GM19351 (cell line): ENCODE measurements around the gene EOMES.

Source experiments
- ATAC-seq: cut with Tn5 transposase; IDR thresholded peaks from one replicate; pipeline ENCODE4 v1.9.1; 2021; ENCODE audit warnings: mild to moderate bottlenecking, moderate library complexity; ENCODE audit not compliant: unreplicated experiment

EOMES gene

DNA sequence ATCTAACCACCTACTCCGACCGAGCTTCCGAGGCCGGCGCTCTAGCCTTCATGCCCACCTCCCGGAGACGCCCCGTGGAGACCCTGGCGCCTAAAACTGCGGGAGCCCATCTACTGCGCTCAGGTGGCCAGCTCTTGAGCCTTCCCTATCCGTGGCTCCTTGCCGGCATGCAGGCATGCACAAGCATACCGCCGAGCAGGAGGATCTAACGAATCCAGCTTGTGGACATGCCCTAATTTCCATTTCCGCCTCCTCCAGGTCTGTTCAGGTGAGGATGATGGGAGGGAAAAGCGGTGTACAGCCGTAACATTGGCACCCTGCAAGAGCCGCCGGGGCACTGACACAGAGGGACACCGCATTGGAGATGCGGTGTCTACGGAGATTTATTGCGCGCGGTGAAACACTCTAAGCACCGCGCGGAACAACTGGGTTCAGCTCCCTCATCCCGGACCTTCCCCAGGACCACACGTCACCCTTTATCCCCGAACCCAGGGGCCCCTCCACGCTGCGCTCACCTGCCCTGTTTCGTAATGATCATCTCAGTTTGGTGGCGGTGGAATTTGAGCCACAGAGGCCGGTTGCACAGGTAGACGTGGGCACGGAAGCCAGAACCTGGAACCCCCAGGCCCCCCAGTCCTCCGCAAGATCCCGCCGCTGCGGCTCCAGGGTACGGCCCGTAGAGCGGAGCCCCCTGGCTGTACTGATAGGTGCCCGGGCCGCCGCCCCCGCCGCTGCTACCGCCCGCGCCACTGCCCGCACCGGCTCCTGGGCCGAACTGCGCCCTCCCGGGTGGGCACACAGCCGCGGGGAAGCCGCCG, 1.0 kb downstream of the EOMES start:
- no peak for ATAC-seq

DNA sequence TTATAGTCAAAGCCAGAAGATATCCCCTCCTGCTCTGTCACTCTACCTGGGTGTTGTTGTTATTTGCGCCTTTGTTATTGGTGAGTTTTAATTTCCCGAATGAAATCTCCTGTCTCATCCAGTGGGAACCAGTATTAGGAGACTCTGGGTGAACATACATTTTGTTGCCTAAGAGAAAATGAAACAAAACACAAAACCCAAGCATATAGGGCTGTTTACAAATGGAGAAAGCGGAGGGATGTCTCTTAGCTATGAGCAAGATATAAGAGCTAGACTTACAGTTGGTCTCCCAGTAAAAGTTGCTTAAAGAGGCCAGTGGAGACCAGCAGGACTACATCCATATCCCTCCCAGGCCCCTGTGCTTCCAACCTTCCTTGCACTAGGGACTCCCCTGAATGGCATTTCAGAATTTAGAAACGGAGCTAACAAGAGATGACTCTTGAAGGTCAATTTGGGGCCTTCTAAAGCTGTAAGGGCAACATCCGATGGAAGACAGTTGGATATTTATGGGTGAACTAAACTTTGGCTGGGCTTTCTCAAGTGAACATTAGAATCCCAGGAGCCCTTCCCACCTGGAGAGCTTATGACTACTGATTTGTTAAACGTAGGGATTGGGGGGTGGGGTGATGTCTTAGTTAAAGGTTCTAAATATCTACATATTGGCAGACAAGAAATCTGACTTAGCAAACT, 2.7 kb downstream of the EOMES start:
- no peak for ATAC-seq

DNA sequence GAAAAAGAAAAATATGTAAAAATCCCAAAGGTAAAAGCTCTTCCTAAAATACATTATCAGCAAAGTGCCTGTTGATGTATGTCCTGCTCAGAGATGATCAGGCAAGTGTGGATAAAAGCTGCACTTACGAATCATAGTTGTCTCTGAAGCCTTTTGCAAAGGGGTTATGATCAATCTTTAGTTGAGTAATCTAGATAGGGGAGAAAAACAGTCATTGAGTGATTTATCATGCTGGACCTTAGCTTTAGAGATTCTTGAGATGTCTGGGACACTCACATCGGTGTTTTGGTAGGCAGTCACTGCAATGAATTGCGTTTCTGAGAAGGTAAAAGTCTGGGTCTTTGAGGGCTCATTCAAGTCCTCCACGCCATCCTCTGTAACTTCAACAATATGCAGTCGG, 3.7 kb downstream of the EOMES start:
- ATAC-seq, result no peak

DNA sequence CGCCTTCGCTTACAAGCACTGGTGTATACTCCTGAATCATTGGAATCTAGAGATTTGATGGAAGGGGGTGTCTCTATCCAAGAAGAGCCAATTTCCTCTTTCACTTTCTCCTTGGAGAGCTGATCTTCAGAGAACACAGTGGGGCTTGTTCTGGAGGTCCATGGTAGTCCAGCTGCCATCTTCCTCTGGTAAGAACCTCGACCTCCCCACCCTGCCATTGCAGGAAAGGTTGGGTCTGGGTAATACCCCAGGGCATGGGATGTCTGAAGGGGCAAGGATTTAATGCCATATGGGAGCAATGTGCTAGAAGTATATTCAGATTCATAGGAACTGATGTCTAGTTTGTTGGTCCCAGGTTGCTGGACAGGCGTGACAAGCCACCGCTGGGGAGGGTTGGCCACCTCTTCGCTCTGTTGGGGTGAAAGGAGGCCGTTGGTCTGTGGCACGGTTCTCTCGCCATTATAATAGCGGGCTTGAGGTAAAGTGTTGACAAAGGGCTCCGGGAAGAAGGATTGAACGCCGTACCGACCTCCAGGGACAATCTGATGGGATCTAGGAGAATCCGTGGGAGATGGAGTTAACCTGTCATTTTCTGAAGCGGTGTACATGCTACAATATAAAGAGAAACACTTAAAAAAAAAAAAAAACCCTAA, 4.8 kb downstream of the EOMES start:
- ATAC-seq, result no peak

DNA sequence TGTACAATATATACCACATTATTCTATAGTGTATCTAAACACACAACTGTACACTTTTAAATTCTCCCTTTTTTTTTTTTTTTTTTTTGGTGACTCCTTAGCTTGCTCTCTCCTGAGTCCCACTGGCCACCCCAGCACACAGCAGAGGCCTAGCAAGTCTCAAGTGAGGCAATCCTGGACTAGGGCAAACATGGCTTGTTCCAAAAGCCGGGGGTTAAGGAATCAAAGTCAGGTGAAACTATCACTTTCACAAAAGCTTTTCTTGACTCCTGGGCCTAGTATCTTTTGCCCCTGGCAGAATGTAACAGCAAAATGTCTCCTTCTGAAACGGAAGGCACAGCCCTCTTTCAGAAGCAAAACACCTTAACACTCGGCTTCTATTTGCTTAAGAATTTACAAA, 5.8 kb downstream of the EOMES start:
- ATAC-seq, result no peak

DNA sequence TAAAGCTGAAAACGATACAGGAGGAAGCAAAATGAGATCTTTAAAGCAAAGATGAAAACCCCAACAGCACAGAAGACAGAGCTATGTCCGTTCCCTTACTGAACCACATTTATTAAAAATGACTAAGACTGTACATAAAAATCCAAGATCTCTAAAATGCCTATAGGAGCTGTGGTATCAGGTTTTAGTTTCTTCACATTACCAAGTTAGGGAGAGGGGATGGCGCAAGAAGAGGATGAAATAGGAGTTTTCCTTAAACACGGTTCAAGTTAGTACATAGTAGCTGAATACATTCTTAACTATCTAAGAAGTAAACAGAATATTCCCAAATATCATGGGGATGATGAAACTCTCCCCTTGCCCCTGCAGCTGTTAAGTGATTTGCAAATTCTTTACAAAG, 6.3 kb downstream of the EOMES start:
- no peak for ATAC-seq

DNA sequence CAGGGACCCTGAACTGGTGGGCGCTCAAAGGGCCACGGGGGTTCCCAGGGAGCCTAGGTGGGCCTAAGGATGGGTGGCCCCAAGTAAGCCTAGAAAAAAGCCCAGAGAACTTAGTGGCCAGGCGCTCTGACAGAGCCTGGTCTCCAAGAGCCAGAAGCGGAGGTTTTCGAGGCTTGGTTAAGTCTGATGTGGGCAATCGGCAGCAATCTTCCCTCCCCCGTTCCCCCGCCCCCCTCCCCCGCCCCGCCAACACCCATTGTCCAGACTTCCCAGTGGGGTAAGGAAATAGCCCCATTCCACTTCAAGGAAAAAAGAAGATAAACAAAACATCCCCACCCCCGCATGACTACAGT, 6.7 kb downstream of the EOMES start:
- no peak for ATAC-seq

DNA sequence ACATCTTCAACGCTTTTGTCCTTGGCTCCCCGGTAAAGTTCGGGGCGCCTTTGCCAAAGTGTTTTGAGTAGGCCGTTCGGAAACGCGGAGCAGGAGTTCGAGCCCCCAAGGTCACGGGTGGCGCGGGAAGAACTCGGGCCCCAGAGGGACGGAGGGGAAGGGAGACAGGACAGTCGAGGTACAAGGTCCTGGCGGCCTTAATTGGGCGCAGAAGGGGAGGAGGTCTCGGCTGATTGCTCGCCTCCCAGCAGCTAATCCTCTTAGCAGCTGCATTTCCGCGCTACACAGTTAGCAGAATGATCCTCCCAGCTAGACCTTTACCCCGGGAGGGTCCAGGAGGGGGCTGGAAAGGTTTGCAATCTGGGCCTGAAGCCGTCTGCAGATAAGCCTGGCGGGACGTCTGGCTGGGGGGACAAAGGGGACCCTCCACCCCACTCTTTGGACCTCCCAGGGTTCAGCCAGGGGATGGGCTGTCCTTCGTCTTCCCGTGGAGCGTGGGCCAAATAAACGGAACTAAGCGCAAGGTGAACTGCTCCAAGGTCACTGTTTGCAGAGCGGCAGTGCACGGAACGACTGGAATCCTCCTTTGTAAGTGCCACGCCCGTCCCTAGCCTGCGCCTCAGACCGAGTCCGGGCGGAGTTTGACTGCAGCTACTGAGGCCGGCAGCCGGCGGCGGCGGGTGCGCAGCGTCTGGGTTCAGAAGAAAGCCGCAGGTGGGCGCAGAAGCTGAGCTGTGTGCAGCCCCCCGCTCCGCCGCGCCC, 7.2 kb downstream of the EOMES start:
- no peak for ATAC-seq

DNA sequence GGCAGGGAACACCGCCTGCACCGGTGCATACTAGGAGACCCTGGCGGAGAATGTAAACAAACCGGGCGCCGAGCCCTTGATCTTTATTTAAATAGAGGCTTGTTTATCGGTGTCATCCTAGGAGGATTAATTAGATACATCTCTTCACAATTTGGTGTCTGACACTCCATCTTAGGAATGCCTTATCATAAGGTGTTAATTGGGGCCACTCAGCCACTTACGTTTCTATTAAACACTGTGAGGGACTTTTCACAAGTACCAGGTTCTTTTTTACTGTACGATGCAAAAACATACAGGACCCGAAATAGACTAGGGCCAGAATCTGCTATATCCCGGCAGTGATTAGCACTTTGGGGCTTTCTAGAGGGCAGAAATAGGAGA, 8.0 kb downstream of the EOMES start:
- ATAC-seq, result no peak

DNA sequence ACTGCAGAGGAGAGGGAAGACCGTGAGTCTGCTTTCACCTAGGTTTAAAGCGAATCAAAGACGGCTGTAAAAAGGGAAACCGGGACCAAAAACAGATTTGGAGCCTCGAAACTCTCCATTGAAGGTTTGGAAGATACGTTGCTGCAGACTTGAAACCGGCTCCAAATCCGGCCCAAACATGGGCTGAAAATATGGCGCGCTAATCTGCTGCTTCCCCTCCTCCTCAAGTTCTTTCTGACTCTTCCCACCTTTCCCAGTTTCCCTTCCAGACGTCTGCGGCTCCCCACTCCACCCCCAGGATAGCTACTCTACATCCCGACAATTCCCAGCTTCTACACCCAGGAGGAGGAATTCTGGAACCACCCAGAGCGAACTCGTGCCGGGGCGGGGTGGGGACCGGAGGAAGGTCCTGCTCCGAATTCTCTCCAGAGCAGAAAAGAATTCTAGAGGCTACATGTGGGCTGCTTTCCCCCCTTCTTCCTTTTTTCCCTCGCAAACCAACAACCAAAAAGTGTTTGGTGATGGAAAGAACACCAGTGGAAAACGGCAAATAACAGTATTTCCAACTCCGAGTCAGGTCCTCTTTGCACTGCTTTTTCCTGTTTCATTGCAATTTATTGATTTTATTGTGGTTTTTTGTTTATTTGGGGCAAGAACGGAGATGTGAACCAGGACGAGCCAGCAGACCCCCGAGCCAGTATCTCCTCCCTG, 8.5 kb downstream of the EOMES start:
- no peak for ATAC-seq

DNA sequence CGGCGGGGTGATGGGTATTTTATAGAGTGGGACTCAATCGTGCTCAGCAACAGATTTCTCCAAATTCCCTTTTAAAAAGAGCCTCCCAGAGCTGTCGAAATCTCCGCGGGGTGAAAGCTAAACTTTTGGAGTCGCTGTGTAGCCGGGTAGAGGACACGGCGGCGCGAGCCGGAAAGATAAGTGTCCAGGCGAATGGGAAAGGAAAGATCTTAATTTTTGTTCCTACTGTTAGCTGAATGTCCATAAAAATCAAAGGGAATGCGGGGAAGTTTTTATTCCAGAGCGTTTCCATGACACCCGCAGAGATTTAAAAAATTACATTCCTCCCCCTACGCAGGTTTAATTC, 9.1 kb downstream of the EOMES start:
- ATAC-seq, result no peak

DNA sequence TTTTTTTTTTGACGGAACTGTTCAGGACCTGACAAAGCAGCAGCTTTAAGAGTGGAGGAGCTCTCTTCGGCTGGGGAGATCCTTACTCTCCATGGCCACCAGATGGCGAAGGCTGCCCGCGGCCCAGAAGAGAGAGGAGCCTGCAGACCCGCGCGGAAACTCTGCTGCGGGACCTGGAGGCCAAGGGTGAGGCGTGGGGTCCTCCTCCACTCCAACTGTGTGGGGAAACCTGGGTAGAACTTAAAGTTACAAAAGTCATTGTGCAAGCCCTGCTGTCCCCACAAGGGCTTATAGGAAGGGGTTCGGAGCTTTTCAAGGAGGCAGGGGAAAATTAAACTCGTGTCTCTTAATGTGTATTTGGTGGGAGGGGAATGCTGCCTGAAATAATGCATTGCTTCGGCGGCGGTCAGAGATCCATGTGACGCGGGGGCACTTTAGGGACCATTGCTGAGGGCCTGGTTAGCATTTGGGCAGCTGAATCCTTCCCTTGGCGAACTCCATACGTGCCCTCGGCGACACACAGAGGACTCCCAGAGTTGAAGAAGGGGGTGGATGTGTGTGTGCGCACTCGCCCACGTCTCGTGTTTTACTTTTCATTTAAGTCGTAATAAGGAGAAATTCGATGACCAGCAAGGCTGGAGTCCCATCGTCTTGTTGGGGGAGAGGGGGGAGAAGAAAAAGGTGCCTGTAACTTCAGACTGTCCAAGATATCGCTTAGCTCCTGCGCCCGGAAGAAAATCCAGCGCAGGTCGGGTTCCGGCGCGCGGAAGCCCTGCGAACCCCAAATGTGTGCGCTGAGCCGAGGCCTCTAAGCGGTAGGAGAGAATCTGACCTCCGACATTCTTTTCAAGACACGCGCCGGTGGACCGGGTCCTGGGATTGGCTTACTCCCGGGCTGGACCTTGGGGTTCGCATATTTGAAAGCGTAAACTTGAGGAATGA, 9.7 kb downstream of the EOMES start:
- ATAC-seq, result peak; percentile 93

DNA sequence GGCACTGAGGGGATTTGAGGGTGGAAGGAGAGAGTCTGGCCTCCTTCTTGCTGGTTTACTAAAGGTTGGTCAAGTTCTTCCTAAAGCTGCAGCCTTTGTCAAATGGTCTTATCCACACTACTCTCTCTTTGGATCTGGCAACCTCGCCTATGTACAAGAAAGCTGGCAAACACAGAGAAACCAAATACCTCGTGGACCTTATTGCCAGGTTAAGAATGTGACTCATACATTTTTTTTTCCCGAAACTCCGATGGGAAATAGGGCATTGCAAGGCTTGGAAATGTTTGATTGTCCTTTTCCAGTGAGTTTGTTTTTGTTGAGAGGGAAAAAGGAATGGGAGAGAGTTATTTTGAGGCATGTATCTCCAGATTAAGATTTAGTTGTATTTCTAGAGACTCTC, 13.9 kb downstream of the EOMES start:
- ATAC-seq, result no peak

DNA sequence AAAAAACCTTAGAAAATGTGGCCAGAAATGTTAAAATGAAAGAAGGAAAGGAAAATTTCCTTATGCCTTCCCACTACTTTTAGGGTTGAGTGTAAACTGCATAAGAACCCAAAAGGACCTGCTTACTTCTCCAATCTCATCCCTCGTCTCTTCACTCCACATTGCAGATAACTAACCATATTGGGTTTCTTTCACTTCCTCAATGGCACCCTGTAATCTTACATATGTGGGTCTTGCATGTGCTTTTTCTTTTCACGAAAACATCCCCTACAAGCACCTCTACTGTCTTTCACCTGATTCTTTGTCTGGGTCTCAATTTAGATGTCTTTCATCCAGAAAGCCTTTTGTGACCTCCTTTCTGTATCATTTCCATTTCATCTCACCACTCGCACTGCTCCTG, 23.1 kb downstream of the EOMES start:
- ATAC-seq, result peak; percentile 94

DNA sequence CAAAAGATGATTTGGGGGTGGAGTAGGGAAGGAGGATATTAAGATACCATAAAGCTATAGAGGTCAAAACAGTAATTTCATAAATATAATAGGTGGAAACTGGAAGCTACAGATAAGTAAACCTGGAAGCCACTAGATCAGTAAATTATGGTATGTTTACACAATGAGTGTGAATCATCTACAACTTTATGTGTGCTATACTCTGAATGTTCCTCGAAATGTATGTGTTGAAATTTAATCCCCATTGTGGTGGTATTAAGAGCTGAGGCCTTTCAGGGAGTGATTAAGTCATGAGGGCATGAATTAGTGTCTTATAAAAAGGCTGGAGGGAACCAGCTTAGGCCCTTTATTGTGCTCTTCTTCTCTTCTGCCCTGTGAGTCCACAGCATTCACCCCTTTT, 25.2 kb downstream of the EOMES start:
- ATAC-seq, result no peak

DNA sequence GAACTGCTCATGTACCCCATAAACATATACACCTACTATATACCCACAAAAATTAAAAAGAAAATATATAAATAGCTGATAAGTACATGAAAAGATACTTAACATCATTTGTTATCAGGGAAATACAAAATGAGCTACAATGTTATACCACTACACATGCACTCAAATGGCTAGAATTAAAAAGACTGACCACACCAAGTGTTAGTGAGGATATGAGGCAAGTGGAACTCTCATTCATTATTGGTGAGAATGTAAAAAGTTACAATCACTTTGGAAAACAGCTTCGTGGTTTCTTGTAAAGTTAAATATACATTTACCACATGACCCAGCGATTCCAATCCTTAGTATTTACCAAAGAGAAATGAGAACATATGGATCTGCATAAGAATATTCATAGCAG, 26.5 kb downstream of the EOMES start:
- no peak for ATAC-seq

DNA sequence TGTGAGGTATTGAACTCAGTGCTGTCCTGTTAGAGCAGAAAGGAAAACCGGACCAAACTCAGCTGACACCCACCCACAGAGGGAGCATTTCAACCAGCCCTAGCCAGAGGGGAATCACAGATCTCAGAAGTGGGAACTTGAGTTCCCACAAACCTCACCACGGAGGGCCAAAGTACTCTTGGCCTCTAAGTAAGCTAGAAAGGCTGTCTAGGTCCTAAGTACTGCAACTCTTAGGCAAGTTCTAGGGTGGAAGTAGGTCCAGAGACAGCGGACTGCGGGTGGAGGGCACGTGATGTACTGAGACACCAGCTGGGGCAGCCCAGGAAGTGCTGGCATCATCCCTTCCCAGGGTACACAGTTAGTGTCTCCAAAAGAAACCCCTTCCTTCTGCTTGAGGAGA, 34.1 kb downstream of the EOMES start:
- ATAC-seq, result no peak

DNA sequence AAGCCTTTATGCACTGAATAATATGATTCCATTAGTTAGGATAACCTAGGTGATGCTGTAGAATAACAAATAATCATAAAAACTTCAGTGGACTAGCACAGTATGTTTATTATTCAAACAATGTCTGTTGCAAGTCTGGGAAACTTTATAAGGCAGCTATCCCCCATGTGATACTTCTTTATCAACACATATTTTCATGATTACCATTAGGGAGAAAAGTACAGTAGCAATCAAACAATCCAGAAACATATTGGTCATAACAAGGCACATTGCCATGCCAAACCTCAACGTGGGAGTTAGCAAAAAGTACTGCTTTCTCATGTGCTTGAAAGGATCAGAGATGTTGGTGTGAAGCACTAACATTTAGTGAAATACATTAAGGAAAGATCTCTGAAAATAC, 35.5 kb downstream of the EOMES start:
- ATAC-seq, result no peak

DNA sequence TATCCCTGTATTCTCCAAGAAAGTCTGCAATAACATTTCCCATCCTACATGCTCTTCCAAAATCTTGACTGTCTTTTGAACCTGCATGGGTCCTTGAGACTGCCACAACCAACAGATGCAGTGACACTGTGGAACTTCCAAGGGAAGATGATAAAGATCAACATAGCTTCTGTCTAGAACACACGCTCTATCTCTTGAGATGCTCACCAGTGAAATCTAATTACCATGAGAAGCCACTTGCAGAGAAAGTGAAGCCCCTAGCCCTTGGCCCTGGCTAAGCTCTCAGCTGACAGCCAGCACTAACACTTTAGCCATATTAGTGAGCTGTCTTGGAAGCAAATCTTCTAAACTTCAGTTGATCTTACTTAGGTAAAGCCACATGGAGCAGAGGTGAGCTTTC, 36.6 kb downstream of the EOMES start:
- ATAC-seq, result no peak

DNA sequence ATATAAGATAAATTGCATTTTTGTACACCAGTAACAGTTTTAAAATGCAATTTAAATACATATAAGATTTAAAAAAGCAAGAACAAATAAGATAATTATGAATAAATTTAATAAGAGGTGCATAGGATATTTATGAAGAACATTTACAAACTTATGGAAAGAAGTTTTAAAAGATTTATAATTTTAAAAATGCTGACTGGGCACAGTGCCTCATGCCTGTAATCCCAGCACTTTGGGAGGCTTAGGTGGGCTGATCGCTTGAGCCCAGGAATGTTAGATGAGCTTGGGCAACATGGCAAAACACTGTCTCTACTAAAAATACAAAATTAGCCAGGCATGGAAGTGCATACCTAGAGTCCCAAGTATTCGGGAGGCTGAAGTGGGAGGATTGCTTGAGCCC, 37.8 kb downstream of the EOMES start:
- no peak for ATAC-seq
